8988T (cell line): ENCODE data around the gene MCM7.
A peak's percentile ranks its signal among the peaks of the same experiment; 100 is the strongest.

Experiments used
- DNase-seq: peaks from one replicate; pipeline ENCODE4 v3.0.0; 2011

The MCM7 gene

GRCh38 chr7:100093054-100093453 is 8.1 kb downstream of the MCM7 start:
- no peak for DNase-seq

GRCh38 chr7:100091411-100092181 is 9.6 kb downstream of the MCM7 start:
- DNase-seq, result no peak

GRCh38 chr7:100090527-100091410 is 10.4 kb downstream of the MCM7 start:
- no peak for DNase-seq

GRCh38 chr7:100089458-100090196 is 11.6 kb downstream of the MCM7 start:
- DNase-seq, result no peak

GRCh38 chr7:100088621-100089457 is 12.4 kb downstream of the MCM7 start, which contains the start of gene COPS6:
Gene COPS6, plus strand, starts transcription at chr7:100088969. Its CDS starts 22 bp downstream, at chr7:100088991.
- no peak for DNase-seq

GRCh38 chr7:100088095-100088620 is 13.0 kb downstream of the MCM7 start:
- no peak for DNase-seq

- no peak for DNase-seq
These were observed 14.0 kb downstream of the MCM7 start for GRCh38 chr7:100087055-100087750.

GRCh38 chr7:100085515-100085914 is 15.7 kb downstream of the MCM7 start:
- no peak for DNase-seq

GRCh38 chr7:100082978-100083377 is 18.2 kb downstream of the MCM7 start:
- DNase-seq, result no peak

GRCh38 chr7:100081535-100082102 is 19.6 kb downstream of the MCM7 start, which contains the start of gene ZNF3:
Gene ZNF3, minus strand, starts transcription at chr7:100081723. Its CDS starts 4,366 bp downstream, at chr7:100077357.
- DNase-seq, result peak; percentile 57

- DNase-seq, result no peak
These were observed 20.2 kb downstream of the MCM7 start for GRCh38 chr7:100080907-100081534.

- no peak for DNase-seq
These were observed 22.1 kb downstream of the MCM7 start for GRCh38 chr7:100079024-100079560.

GRCh38 chr7:100077205-100077604 is 24.0 kb downstream of the MCM7 start:
- no peak for DNase-seq

GRCh38 chr7:100075418-100075817 is 25.8 kb downstream of the MCM7 start:
- DNase-seq, result no peak

- DNase-seq, result no peak
These were observed 26.4 kb downstream of the MCM7 start for GRCh38 chr7:100074841-100075240.

GRCh38 chr7:100072462-100072861 is 28.7 kb downstream of the MCM7 start:
- DNase-seq, result no peak

GRCh38 chr7:100071018-100071723 is 30.0 kb downstream of the MCM7 start:
- no peak for DNase-seq

GRCh38 chr7:100069991-100070390 is 31.2 kb downstream of the MCM7 start:
- no peak for DNase-seq

GRCh38 chr7:100066953-100067352 is 34.2 kb downstream of the MCM7 start:
- DNase-seq, result no peak
